Body of pancreas (tissue), 4 donors: ENCODE data around the gene METTL6. TPM values are rescaled to one million over a fixed set of nuclear protein-coding genes. Genes with fewer than 3 reads are reported as not detected.
"Not testable (repeated sequence)": the region's sequence is repeated elsewhere in the genome, so short reads cannot be mapped to it uniquely, and the experiment has no call there.

Experiments
- ATAC-seq: fragments of 150-250 bp; one replicate; pipeline ENCODE4 v1.9.1; 2016
- DNase-seq, 4 donors: peaks; one replicate each; pipeline ENCODE4 v3.0.0-alpha.2; 2019
- H3K27ac ChIP-seq, 4 donors: fragments of 200-600 bp; sonication (generic); 1 replicate in 3 of 4; 2 replicates in 1 of 4; pipeline versions ENCODE4 v1.5.1 to v1.6.1; 2016 to 2019; ENCODE audit warnings: mild to moderate bottlenecking in 1 of 4, mixed read lengths in 1 of 4, moderate library complexity in 1 of 4
- H3K27me3 ChIP-seq, 2 donors: fragments of 200-600 bp; sonication (generic); one replicate each; pipeline ENCODE4 v1.6.0; 2016; ENCODE audit warnings: mild to moderate bottlenecking in 1 of 2
- H3K36me3 ChIP-seq, 2 donors: fragments of 200-600 bp; sonication (generic); replicated peaks in 1 of 2; 2 replicates each; pipeline ENCODE4 v1.5.1; 2016; ENCODE audit warnings: low read depth in 2 of 2; ENCODE audit not compliant: insufficient read depth in 1 of 2
- H3K4me1 ChIP-seq: fragments of 200-600 bp; sonication (generic); one replicate; pipeline ENCODE4 v1.6.0; 2016
- H3K4me3 ChIP-seq, 2 donors: fragments of 200-600 bp; sonication (generic); 1 replicate in 1 of 2; 2 replicates in 1 of 2; pipeline ENCODE4 v1.5.1; 2016 to 2019
- H3K9me3 ChIP-seq, 3 donors: fragments of 200-600 bp; sonication (generic); 1 replicate in 2 of 3; 2 replicates in 1 of 3; pipeline ENCODE4 v1.5.1; 2016
- CTCF ChIP-seq, 7 experiments: fragments of 450-650 bp in 4 of 7; fragments of 200-600 bp in 3 of 7; sonication (generic) in 3 of 7; IDR thresholded peaks; one replicate each; pipeline ENCODE4 v1.5.1; 2016 to 2019; ENCODE audit warnings: antibody characterized with exemption in 7 of 7
- POLR2A ChIP-seq, 3 donors: fragments of 450-650 bp; IDR thresholded peaks; one replicate each; pipeline ENCODE4 v1.6.1; 2016; ENCODE audit warnings: antibody characterized with exemption in 3 of 3, mild to moderate bottlenecking in 2 of 3
- WGBS, 2 donors: methylation state at CpG; one replicate each; pipeline ENCODE4 v1.1.5; 2017; 5-methylcytosine and 5-hydroxymethylcytosine counted together
- intact Hi-C: fragments of 100-400 bp; cut with DNase I; formaldehyde crosslinking; loops from one replicate; pipeline ENCODE4 v1.15.1; 2023
- total RNA-seq, 2 donors: library from RNA; depleted of rRNA; stranded (reverse); fragments of >200 nt; gene quantifications; one replicate each; pipeline ENCODE4 v1.1.0, GENCODE V29; 2016

The METTL6 gene
- total RNA-seq, 2 donors from 2014 or later = 3.3 to 14.5 TPM

GRCh38 chr3:15460891-15461531 is 33.7 kb upstream of the METTL6 start:
- ATAC-seq (no peak), DNase-seq (no peak)
- H3K27me3 ChIP-seq = no peaks in the 10 kb centered on the region
- WGBS, 2 donors = 64 to 67% methylated on average over 4 of the region's 4 CpGs
- no peak overlapping the region for H3K4me3 ChIP-seq
- intact Hi-C loops = no loop called here
- H3K4me1 ChIP-seq = peaks cover 5% of the 10 kb centered on the region
- no peak overlapping the region for H3K27ac ChIP-seq
- TF ChIP-seq POLR2A (IDR thresholded peaks at IDR 0.05) = no peak
- no peak for TF ChIP-seq CTCF (IDR thresholded peaks at IDR 0.05)
- H3K36me3 ChIP-seq = no peaks in the 10 kb centered on the region
- no peaks in the 10 kb centered on the region for H3K9me3 ChIP-seq

- no peak for DNase-seq
- Histone ChIP-seq H3K27ac (no peak overlapping the region), H3K4me1 (peaks cover 5% of the 10 kb centered on the region), H3K36me3 (no peaks in the 10 kb centered on the region), H3K4me3 (no peak overlapping the region), H3K9me3 (no peaks in the 10 kb centered on the region), H3K27me3 (no peaks in the 10 kb centered on the region)
- no peak for ATAC-seq
- TF ChIP-seq POLR2A (IDR thresholded peaks at IDR 0.05) (no peak), CTCF (IDR thresholded peaks at IDR 0.05) (no peak)
- intact Hi-C loops = no loop called here
- WGBS, 2 donors = 92% methylated on average over 7 of the region's 7 CpGs
Observed at GRCh38 chr3:15458212-15458780, 31.0 kb upstream of the METTL6 start.

- H3K27me3 ChIP-seq, intact Hi-C loops, H3K9me3 ChIP-seq, DNase-seq, H3K27ac ChIP-seq, H3K36me3 ChIP-seq, ATAC-seq, H3K4me1 ChIP-seq, H3K4me3 ChIP-seq: not testable (repeated sequence)
- WGBS, 2 donors = 91 to 93% methylated on average over 10 of the region's 10 CpGs
Observed at GRCh38 chr3:15456915-15457314, 29.6 kb upstream of the METTL6 start.

- 100% methylated on average over 2 of the region's 2 CpGs for WGBS, 2 donors
- intact Hi-C loops = no loop called here
- ATAC-seq = no peak
Observed at GRCh38 chr3:15456321-15456720, 29.0 kb upstream of the METTL6 start.

GRCh38 chr3:15455756-15456155 is 28.4 kb upstream of the METTL6 start:
- Histone ChIP-seq H3K4me1 (peaks cover 5% of the 10 kb centered on the region), H3K27me3 (no peaks in the 10 kb centered on the region), H3K36me3 (no peaks in the 10 kb centered on the region), H3K4me3 (no peak overlapping the region), H3K9me3 (no peaks in the 10 kb centered on the region), H3K27ac (no peak overlapping the region)
- WGBS, 2 donors = 98 to 99% methylated on average over 5 to 7 of the region's 7 CpGs
- TF ChIP-seq CTCF (IDR thresholded peaks at IDR 0.05) = no peak
- no peak for TF ChIP-seq POLR2A (IDR thresholded peaks at IDR 0.05)
- ATAC-seq (no peak), DNase-seq (no peak)
- intact Hi-C loops = no loop called here

More at GRCh38 chr3:15456321-15456720, 29.0 kb upstream of the METTL6 start:
- peaks cover 5% of the 10 kb centered on the region for H3K4me1 ChIP-seq
- no peaks in the 10 kb centered on the region for H3K36me3 ChIP-seq
- TF ChIP-seq CTCF (IDR thresholded peaks at IDR 0.05) = no peak
- TF ChIP-seq POLR2A (IDR thresholded peaks at IDR 0.05) = no peak
- DNase-seq = no peak
- H3K4me3 ChIP-seq = no peak overlapping the region
- no peak overlapping the region for H3K27ac ChIP-seq
- no peaks in the 10 kb centered on the region for H3K27me3 ChIP-seq
- H3K9me3 ChIP-seq = no peaks in the 10 kb centered on the region
